Thymus (tissue), 11 donors: Measurements from ENCODE around the gene AFF3. TPM values are rescaled to one million over a fixed set of nuclear protein-coding genes. Genes with fewer than 3 reads are reported as not detected.
"Not testable (repeated sequence)": the region's sequence is repeated elsewhere in the genome, so short reads cannot be mapped to it uniquely, and the experiment has no call there.

Source experiments
- DNase-seq, 9 donors: peaks; one replicate each; pipeline ENCODE4 v3.0.0-alpha.2; 2013; ENCODE audit warnings: low spot score in 9 of 9, low read depth in 6 of 9, missing footprints in 1 of 9
- H3K27ac ChIP-seq, 2 donors: one replicate each; pipeline ENCODE4 v1.5.1; 2013; ENCODE audit warnings: control low read depth in 1 of 2, low read depth in 1 of 2, low read length in 1 of 2, mild to moderate bottlenecking in 1 of 2, moderate library complexity in 1 of 2
- H3K27me3 ChIP-seq, 2 donors: one replicate each; pipeline ENCODE4 v1.5.1; 2013; ENCODE audit warnings: low read length in 1 of 2; ENCODE audit not compliant: control insufficient read depth in 2 of 2, insufficient read depth in 1 of 2
- H3K36me3 ChIP-seq, 2 donors: one replicate each; pipeline ENCODE4 v1.5.1; 2013; ENCODE audit warnings: low read length in 1 of 2, mild to moderate bottlenecking in 1 of 2, moderate library complexity in 1 of 2; ENCODE audit not compliant: control insufficient read depth in 2 of 2, insufficient read depth in 2 of 2
- H3K4me1 ChIP-seq, 2 donors: one replicate each; pipeline ENCODE4 v1.5.1; 2013; ENCODE audit warnings: low read length in 2 of 2; ENCODE audit not compliant: control insufficient read depth in 2 of 2, insufficient read depth in 2 of 2
- H3K4me3 ChIP-seq, 2 donors: one replicate each; pipeline ENCODE4 v1.5.1; 2013; ENCODE audit warnings: low read length in 2 of 2, control low read depth in 1 of 2, mild to moderate bottlenecking in 1 of 2
- H3K9me3 ChIP-seq, 2 donors: one replicate each; pipeline ENCODE4 v1.5.1; 2013; ENCODE audit warnings: low read length in 1 of 2, mild to moderate bottlenecking in 1 of 2; ENCODE audit not compliant: control insufficient read depth in 2 of 2, insufficient read depth in 1 of 2
- WGBS: extraction: QIAGEN DNeasy Blood & Tissue Kit; methylation state at CpG from one replicate; pipeline ENCODE4 v1.1.7; 2013; 5-methylcytosine and 5-hydroxymethylcytosine counted together
- polyA plus RNA-seq: library from polyadenylated mRNA; stranded (reverse); fragments of 200-250 nt; gene quantifications from one replicate; pipeline ENCODE4 v1.2.3, GENCODE V29; 2013
- total RNA-seq: library from RNA; stranded (reverse); fragments of 120-200 nt; gene quantifications from one replicate; pipeline ENCODE4 v1.2.4, GENCODE V29; 2013
- donor health status: healthy.

AFF3 gene
- total and polyA plus RNA-seq, 2 donors, result 5.3 to 9.7 TPM

- not testable (repeated sequence) for H3K27me3 ChIP-seq, H3K4me3 ChIP-seq, H3K4me1 ChIP-seq, H3K36me3 ChIP-seq, H3K27ac ChIP-seq, DNase-seq, H3K9me3 ChIP-seq
- WGBS, result 98% methylated on average over 9 of the region's 10 CpGs
Measured at GRCh38 chr2:100095845-100096244, 46.5 kb downstream of the AFF3 start.

GRCh38 chr2:100091807-100092206, 50.6 kb downstream of the AFF3 start:
- not testable (repeated sequence) for H3K9me3 ChIP-seq, DNase-seq
- 98% methylated on average over 5 of the region's 8 CpGs for WGBS

GRCh38 chr2:100085744-100086143, 56.6 kb downstream of the AFF3 start:
- H3K27me3 ChIP-seq, H3K27ac ChIP-seq, DNase-seq, H3K36me3 ChIP-seq, H3K4me3 ChIP-seq, H3K4me1 ChIP-seq, H3K9me3 ChIP-seq: not testable (repeated sequence)
- 96% methylated on average over 2 of the region's 2 CpGs for WGBS

More at GRCh38 chr2:100091807-100092206, 50.6 kb downstream of the AFF3 start:
- H3K4me1 ChIP-seq, H3K27me3 ChIP-seq, H3K27ac ChIP-seq, H3K36me3 ChIP-seq, H3K4me3 ChIP-seq: not testable (repeated sequence)

- not testable (repeated sequence) for H3K4me3 ChIP-seq, H3K9me3 ChIP-seq, DNase-seq, H3K27ac ChIP-seq, H3K4me1 ChIP-seq, H3K36me3 ChIP-seq, H3K27me3 ChIP-seq
- WGBS, result 95% methylated on average over 16 of the region's 17 CpGs
Measured at GRCh38 chr2:100083421-100084216, 58.8 kb downstream of the AFF3 start.

GRCh38 chr2:100082302-100082978, 60.0 kb downstream of the AFF3 start:
- H3K27ac ChIP-seq, H3K27me3 ChIP-seq: not testable (repeated sequence)
- WGBS, result 99% methylated on average over 1 of the region's 1 CpG

GRCh38 chr2:100077935-100078334, 64.5 kb downstream of the AFF3 start:
- peak in 1 of 9 donors; percentile 0 for DNase-seq
- 98% methylated on average over 3 of the region's 3 CpGs for WGBS
- Histone ChIP-seq H3K27me3 (no peaks in the 10 kb centered on the region), H3K36me3 (no peaks in the 10 kb centered on the region), H3K4me3 (no peak overlapping the region), H3K27ac (no peak overlapping the region), H3K4me1 (peaks cover 0 to 7% of the 10 kb centered on the region in 2 donors), H3K9me3 (no peaks in the 10 kb centered on the region)

More at GRCh38 chr2:100082302-100082978, 60.0 kb downstream of the AFF3 start:
- H3K36me3 ChIP-seq, H3K9me3 ChIP-seq, H3K4me3 ChIP-seq, H3K4me1 ChIP-seq, DNase-seq: not testable (repeated sequence)

- H3K36me3 ChIP-seq, result no peaks in the 10 kb centered on the region
- no peak overlapping the region for H3K4me3 ChIP-seq
- peak in 1 of 9 donors; percentile 0 for DNase-seq
- no peaks in the 10 kb centered on the region for H3K9me3 ChIP-seq
- H3K4me1 ChIP-seq, result peaks cover 0 to 9% of the 10 kb centered on the region in 2 donors
- no peak overlapping the region for H3K27ac ChIP-seq
- no peaks in the 10 kb centered on the region for H3K27me3 ChIP-seq
Measured at GRCh38 chr2:100077456-100077855, 64.9 kb downstream of the AFF3 start.

GRCh38 chr2:100075532-100075931, 66.9 kb downstream of the AFF3 start:
- no peaks in the 10 kb centered on the region for H3K27me3 ChIP-seq
- H3K4me3 ChIP-seq, result no peak overlapping the region
- H3K27ac ChIP-seq, result no peak overlapping the region
- H3K4me1 ChIP-seq, result peaks cover 9 to 22% of the 10 kb centered on the region in 2 donors
- H3K36me3 ChIP-seq, result no peaks in the 10 kb centered on the region
- WGBS, result 95% methylated on average over 3 of the region's 3 CpGs
- H3K9me3 ChIP-seq, result no peaks in the 10 kb centered on the region
- DNase-seq, result peak in 1 of 9 donors; percentile 0

GRCh38 chr2:100073110-100073509, 69.3 kb downstream of the AFF3 start:
- peaks cover 16 to 26% of the 10 kb centered on the region in 2 donors for H3K4me1 ChIP-seq
- 97% methylated on average over 3 of the region's 3 CpGs for WGBS
- H3K9me3 ChIP-seq, result no peaks in the 10 kb centered on the region
- DNase-seq, result no peak
- no peaks in the 10 kb centered on the region for H3K27me3 ChIP-seq
- no peaks in the 10 kb centered on the region for H3K36me3 ChIP-seq
- no peak overlapping the region for H3K4me3 ChIP-seq
- no peak overlapping the region for H3K27ac ChIP-seq
